K562 (cell line): ENCODE measurements around the gene AMFR. TPM values are rescaled to one million over a fixed set of nuclear protein-coding genes. Genes with fewer than 3 reads are reported as not detected.

Experiments used
- ATAC-seq: fragments of 200-7000 bp; cut with Tn5 transposase; 3 replicates; pipeline ENCODE4 v1.9.1; 2020; ENCODE audit warnings: moderate library complexity
- BruUV-seq: library from RNA; stranded (reverse); fragments of 400-500 nt; replicated peaks from 2 replicates; lab custom pipeline; 2021; lab: Mats Ljungman, UMichigan
- CTCF ChIA-PET: fragments of 300-600 bp; formaldehyde crosslinking; extraction: SDS; loops from one replicate; lab custom pipeline; 2021; ENCODE audit warnings: low intra/inter-chr PET ratio; lab: Yijun Ruan, JAX
- POLR2A ChIA-PET: fragments of 300-600, 350-650 bp; sonication (Branson Sonifier 250); formaldehyde crosslinking; extraction: SDS; loops from one replicate; lab custom pipeline; 2021; ENCODE audit warnings: antibody characterized with exemption, inconsistent platforms; lab: Yijun Ruan, JAX
- DNase-seq, 4 experiments: peaks; one replicate each; pipeline versions ENCODE4 v3.0.0 to v3.0.0-alpha.2; 2011 to 2018; ENCODE audit warnings: low spot score in 3 of 4, mixed read lengths in 3 of 4; ENCODE audit errors: extremely low read depth in 1 of 4
- FAIRE-seq: peaks from 2 replicates; lab custom pipeline; 2011; peaks lifted over from hg19 to GRCh38; lab: Jason Lieb, UNC
- H2AFZ ChIP-seq: 2 replicates; pipeline ENCODE4 v1.6.0; 2011; ENCODE audit warnings: low read depth, low read length, control low read depth, inconsistent platforms
- H3K27ac ChIP-seq: fragments of 200-600 bp; 3 replicates; pipeline ENCODE4 v1.8.0; 2011; ENCODE audit warnings: low read depth, mild to moderate bottlenecking, control low read depth, inconsistent platforms, low read length, moderate library complexity, mixed read lengths; ENCODE audit errors: extremely low read depth
- H3K27me3 ChIP-seq, 2 experiments: fragments of 300-600 bp in 1 of 2; 2 replicates in 1 of 2; 3 replicates in 1 of 2; pipeline versions ENCODE4 v1.6.0 to v1.8.0; 2011; ENCODE audit warnings: inconsistent platforms in 2 of 2, low read length in 2 of 2, mild to moderate bottlenecking in 1 of 2, mixed read lengths in 1 of 2, moderate library complexity in 1 of 2; ENCODE audit not compliant: control insufficient read depth in 2 of 2, insufficient read depth in 2 of 2
- H3K36me3 ChIP-seq: fragments of 300-600 bp; 3 replicates; pipeline ENCODE4 v1.8.0; 2011; ENCODE audit warnings: mild to moderate bottlenecking, low read length, inconsistent platforms; ENCODE audit not compliant: control insufficient read depth, insufficient read depth
- H3K4me1 ChIP-seq, 2 experiments: fragments of 200-600 bp in 1 of 2; replicated peaks in 1 of 2; 2 replicates in 1 of 2; 3 replicates in 1 of 2; pipeline versions ENCODE4 v1.5.1 to v1.8.0; 2011; ENCODE audit warnings: inconsistent platforms in 2 of 2, low read length in 2 of 2, mild to moderate bottlenecking in 1 of 2, mixed read lengths in 1 of 2, moderate library complexity in 1 of 2; ENCODE audit not compliant: control insufficient read depth in 2 of 2, insufficient read depth in 2 of 2
- H3K4me2 ChIP-seq: 2 replicates; pipeline ENCODE4 v1.6.1; 2011; ENCODE audit warnings: low read length, control low read depth, inconsistent platforms, mixed read lengths; ENCODE audit not compliant: insufficient read depth
- H3K4me3 ChIP-seq: fragments of 200-600 bp; sonication (generic), shearing (Covaris generic); 2 replicates; pipeline ENCODE4 v1.5.1; 2016; ENCODE audit warnings: control low read depth, inconsistent platforms
- H3K79me2 ChIP-seq: fragments of 200-600 bp; 3 replicates; pipeline ENCODE4 v1.8.0; 2011; ENCODE audit warnings: low read length, inconsistent platforms; ENCODE audit not compliant: control insufficient read depth, insufficient read depth
- H3K9ac ChIP-seq, 2 experiments: 2 replicates each; pipeline versions ENCODE4 v1.6.0 to v1.6.1; 2011; ENCODE audit warnings: low read depth in 2 of 2, low read length in 2 of 2, control low read depth in 1 of 2, inconsistent platforms in 1 of 2, mild to moderate bottlenecking in 1 of 2, mixed read lengths in 1 of 2; ENCODE audit not compliant: insufficient read depth in 1 of 2
- H3K9me1 ChIP-seq: one replicate; pipeline ENCODE4 v1.6.0; 2011; ENCODE audit warnings: inconsistent platforms, mild to moderate bottlenecking, low read length, moderate library complexity; ENCODE audit not compliant: control insufficient read depth, insufficient read depth
- H3K9me3 ChIP-seq: replicated peaks from 2 replicates; pipeline ENCODE4 v1.5.1; 2011; ENCODE audit warnings: low read depth, low read length, inconsistent platforms; ENCODE audit not compliant: control insufficient read depth, insufficient read depth
- H4K20me1 ChIP-seq: replicated peaks from 2 replicates; pipeline ENCODE4 v1.6.1; 2011; ENCODE audit warnings: low read length, inconsistent platforms, mixed read lengths; ENCODE audit not compliant: control insufficient read depth, insufficient read depth
- E2F1 ChIP-seq: sonication (generic); formaldehyde crosslinking; IDR thresholded peaks from 2 replicates; pipeline ENCODE4 v1.8.1; 2023; ENCODE audit warnings: mild to moderate bottlenecking, missing genetic modification reagents, moderate library complexity
- MCM5 ChIP-seq: fragments of 450-650 bp; IDR thresholded peaks from 2 replicates; pipeline ENCODE4 v1.6.1; 2016; ENCODE audit warnings: low read depth
- MEF2D ChIP-seq: conservative IDR thresholded peaks from 2 replicates; pipeline ENCODE4 v1.6.1; 2016; ENCODE audit warnings: low read depth, missing genetic modification characterization, missing compliant biosample characterization
- NELFE ChIP-seq: IDR thresholded peaks from 2 replicates; pipeline ENCODE4 v1.6.1; 2011; ENCODE audit warnings: mild to moderate bottlenecking; ENCODE audit not compliant: insufficient read depth, insufficient read length
- SMAD4 ChIP-seq: fragments of 250-450 bp; sonication (Bioruptor Pico); conservative IDR thresholded peaks from 2 replicates; pipeline ENCODE4 v1.8.0; 2021; ENCODE audit warnings: inconsistent platforms, mild to moderate bottlenecking, moderate library complexity
- SMARCC2 ChIP-seq: fragments of 450-650 bp; IDR thresholded peaks from 2 replicates; pipeline ENCODE4 v1.6.1; 2017; ENCODE audit warnings: antibody characterized with exemption, moderate library complexity, mild to moderate bottlenecking, low read depth
- TCF15 ChIP-seq: fragments of 250-450 bp; sonication (Bioruptor Pico); IDR thresholded peaks from 2 replicates; pipeline ENCODE4 v1.8.0; 2022; ENCODE audit warnings: moderate library complexity, mild to moderate bottlenecking, inconsistent platforms
- TCF7 ChIP-seq: sonication (generic); IDR thresholded peaks from 2 replicates; pipeline ENCODE4 v1.6.1; 2016; ENCODE audit warnings: antibody characterized with exemption, borderline replicate concordance
- ZNF140 ChIP-seq: fragments of 250-450 bp; sonication (Bioruptor Pico); IDR thresholded peaks from 2 replicates; pipeline ENCODE4 v1.8.0; 2021; ENCODE audit warnings: moderate library complexity, mild to moderate bottlenecking, inconsistent platforms
- WGBS: fragments of 100-300 bp; shearing (Covaris generic); methylation state at CpG from one replicate; pipeline ENCODE4 v1.1.6; 2016; ENCODE audit warnings: low coverage, mixed read lengths; ENCODE audit not compliant: insufficient coverage; ENCODE audit errors: missing lambda C conversion rate; 5-methylcytosine and 5-hydroxymethylcytosine counted together
- in situ Hi-C: fragments of 300-500 bp; cut with MboI; formaldehyde crosslinking; loops from 4 replicates; pipeline ENCODE4 v1.15.0; 2018; ENCODE audit warnings: inconsistent platforms, mixed read lengths
- intact Hi-C: fragments of 100-400 bp; cut with micrococcal nuclease; formaldehyde crosslinking; loops from 2 replicates; pipeline ENCODE4 v1.14.2; 2022
- polyA plus RNA-seq, 8 experiments: library from polyadenylated mRNA; depleted of rRNA in 4 of 8; stranded (reverse) in 5 of 8; unstranded in 3 of 8; fragments of >200 nt; fragmentation: Nextera tagmentation in 2 of 8; fragmentation: Illumina TruSeq in 1 of 8; extraction: Ambion mirVana in 2 of 8; extraction: Trizol in 1 of 8; gene quantifications; 2 replicates each; pipeline versions ENCODE4 v1.2.1 to v1.2.3, GENCODE V29; 2011 to 2014; ENCODE audit warnings: inconsistent platforms in 1 of 8, missing spikeins in 1 of 8
- total RNA-seq, 7 experiments: library from RNA; depleted of rRNA in 6 of 7; stranded (reverse); fragments of >200 nt in 6 of 7; fragmentation: Illumina TruSeq in 2 of 7; extraction: Trizol in 2 of 7; gene quantifications; 2 replicates each; pipeline versions ENCODE4 v1.2.1 to v1.2.3, GENCODE V29; 2011 to 2021; ENCODE audit warnings: low replicate concordance in 1 of 7

AMFR gene
- total and polyA plus RNA-seq, 9 of the 15 experiments (the other 6 are each of a cell fraction or from before 2014, with no cell fraction given) = 15.6 to 113 (median 58.4) TPM

GRCh38 chr16:56348168-56349085, 76.9 kb downstream of the AMFR start:
- POLR2A ChIA-PET = interaction anchor here (0.6 to 1.1 kb wide), 3 partner anchors 16 to 199 kb away, joined by 3 read pairs; no protein-coding TSS in a partner anchor
- no peak for ATAC-seq
- Histone ChIP-seq H2AFZ (no peak overlapping the region), H3K9ac (no peak overlapping the region; a peak in 1 of 4 replicates), H3K9me1 (no peaks in the 10 kb centered on the region), H3K9me3 (no peaks in the 10 kb centered on the region), H4K20me1 (peaks cover 28% of the 10 kb centered on the region), H3K4me2 (no peak overlapping the region), H3K4me3 (no peak overlapping the region), H3K27ac (no peak overlapping the region), H3K27me3 (peaks cover 18 to 74% of the 10 kb centered on the region in 2 experiments; a peak in 4 of 5 replicates), H3K4me1 (peaks cover 5 to 29% of the 10 kb centered on the region in 2 experiments; a peak in 2 of 5 replicates), H3K36me3 (no peaks in the 10 kb centered on the region), H3K79me2 (no peaks in the 10 kb centered on the region)
- DNase-seq = no peak
- in situ Hi-C loops (no loop called here), intact Hi-C loops (no loop called here)
- CTCF ChIA-PET = no interaction called here
- BruUV-seq = no TSS peak
- no peak for FAIRE-seq
- 5% methylated on average over 21 of the region's 25 CpGs for WGBS
- TF ChIP-seq MCM5 (no peak), SMARCC2 (no peak), NELFE (no peak), E2F1 (CRISPR knock-in tag) (no peak), TCF7 (no peak), SMAD4 (CRISPR knock-in tag) (no peak), TCF15 (no peak), MEF2D (tag) (no peak), ZNF140 (CRISPR knock-in tag) (no peak)
